Ammon's horn (tissue), 1 donor: ENCODE measurements around the gene RAD54L2.
"Not testable (repeated sequence)": the region's sequence is repeated elsewhere in the genome, so short reads cannot be mapped to it uniquely, and the experiment has no call there.

Experiments
- DNase-seq: peaks from one replicate; pipeline ENCODE4 v3.0.0-alpha.2; 2016; ENCODE audit warnings: low spot score

Gene RAD54L2

GRCh38 chr3:51538459-51539290, at the start of gene RAD54L2:
RAD54L2 (plus strand) TSS chr3:51538719; CDS start chr3:51590421, 51,702 bp downstream.
- peak; percentile 85 for DNase-seq

DNA sequence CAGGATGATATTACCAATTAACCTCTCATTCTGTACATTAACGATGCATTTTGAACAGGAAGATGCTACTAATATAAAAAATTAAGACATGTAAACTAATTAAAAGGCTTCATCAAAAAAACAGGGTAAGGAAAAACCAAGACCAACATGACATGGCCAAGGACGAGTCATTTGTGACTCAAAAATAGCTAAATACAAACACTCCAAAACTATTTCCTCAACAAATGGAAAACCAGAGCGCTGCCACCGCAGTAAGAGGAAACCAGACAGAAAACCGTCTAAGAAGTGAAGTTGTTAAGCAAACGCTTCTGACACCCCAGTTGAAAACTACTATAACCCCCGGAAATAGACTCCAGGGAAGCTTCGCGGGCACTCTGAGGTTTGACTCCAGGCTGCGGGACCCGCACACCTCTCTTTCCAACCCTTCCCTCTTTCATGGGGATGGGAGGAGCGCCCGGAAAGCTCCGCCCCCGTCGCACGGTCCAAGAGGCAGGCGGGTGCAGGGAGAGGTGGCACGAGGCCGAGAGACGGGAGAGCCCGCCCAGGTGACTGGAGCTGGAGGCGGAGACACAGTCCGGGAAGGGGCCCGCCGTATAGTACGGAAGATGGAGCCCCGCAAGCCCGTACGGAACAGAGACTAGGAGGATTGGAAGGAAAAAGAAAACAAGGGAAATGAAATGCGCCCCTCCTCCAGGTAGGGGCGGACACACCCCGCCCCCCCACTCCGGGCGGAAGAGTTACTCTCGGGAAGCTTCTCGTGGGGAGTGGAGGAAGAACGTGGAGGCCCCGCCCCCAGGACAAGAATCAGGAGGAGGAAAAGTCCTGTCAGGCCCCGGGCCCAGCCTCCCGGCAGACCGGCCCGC, 39.4 kb upstream of the RAD54L2 start:
- peak; percentile 87 for DNase-seq

- DNase-seq = peak; percentile 10
Measured at GRCh38 chr3:51500632-51501131, 37.8 kb upstream of the RAD54L2 start.

GRCh38 chr3:51501833-51502561, 36.5 kb upstream of the RAD54L2 start:
- peak; percentile 89 for DNase-seq

DNA sequence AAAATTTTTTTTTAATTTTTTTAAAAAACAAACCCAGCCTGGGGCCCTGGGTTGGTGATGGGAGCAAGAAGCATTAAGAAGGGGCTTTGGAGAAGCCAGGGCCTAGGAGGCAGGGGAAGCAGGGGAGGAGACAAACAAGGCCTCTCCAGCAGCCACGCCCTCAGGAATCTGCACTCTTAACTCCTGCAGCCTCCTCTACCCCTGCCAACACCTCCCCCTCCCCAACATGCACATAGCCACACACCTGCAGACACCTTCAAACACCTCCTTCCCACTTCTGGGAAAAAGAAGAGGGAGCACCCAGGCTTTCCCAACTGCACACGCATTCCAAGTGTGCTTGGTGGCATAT, 36.0 kb upstream of the RAD54L2 start:
- no peak for DNase-seq

- DNase-seq = no peak
Measured at GRCh38 chr3:51503007-51503406, 35.5 kb upstream of the RAD54L2 start.

GRCh38 chr3:51508255-51508654, 30.3 kb upstream of the RAD54L2 start:
- DNase-seq = no peak

DNA sequence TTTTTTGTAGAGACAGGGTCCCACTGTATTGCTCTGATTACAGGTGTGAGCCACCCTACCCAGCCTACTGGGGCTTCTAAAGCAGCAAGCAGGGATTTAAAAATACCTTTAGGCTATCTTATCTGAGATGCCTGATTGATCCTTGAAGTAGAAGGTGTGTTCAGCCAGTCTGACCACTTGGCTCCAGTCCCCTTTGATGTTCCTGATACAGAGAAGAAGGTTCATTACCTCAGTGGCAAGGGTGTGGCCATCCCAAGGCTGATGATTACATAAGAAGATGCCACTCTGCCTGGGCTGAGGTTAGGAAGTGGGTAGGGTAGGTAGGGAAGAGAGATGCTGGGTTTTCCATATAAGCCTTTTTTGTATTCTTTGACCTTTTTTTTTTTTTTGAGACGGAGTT, 27.5 kb upstream of the RAD54L2 start:
- DNase-seq = no peak

DNA sequence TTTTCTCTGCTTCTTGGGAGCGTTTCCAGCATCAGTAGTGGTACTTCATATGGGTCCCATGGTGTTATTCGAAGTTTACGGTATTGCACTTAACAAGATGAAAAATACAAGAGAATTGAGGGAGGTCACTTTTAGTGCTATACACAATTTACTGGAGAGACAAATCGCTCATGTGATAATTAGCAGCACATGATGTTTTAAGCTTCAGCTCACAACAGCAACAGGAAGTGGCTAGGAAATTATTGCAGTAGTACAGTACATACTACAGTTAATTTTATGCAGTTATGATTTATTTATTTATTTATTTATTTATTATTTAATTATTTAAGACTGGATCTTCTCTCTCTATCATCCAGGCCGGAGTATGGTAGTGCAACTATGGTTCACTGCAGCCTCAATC, 24.3 kb upstream of the RAD54L2 start:
- DNase-seq = no peak

- peak; percentile 21 for DNase-seq
Measured at GRCh38 chr3:51519848-51520247, 18.7 kb upstream of the RAD54L2 start.

DNA sequence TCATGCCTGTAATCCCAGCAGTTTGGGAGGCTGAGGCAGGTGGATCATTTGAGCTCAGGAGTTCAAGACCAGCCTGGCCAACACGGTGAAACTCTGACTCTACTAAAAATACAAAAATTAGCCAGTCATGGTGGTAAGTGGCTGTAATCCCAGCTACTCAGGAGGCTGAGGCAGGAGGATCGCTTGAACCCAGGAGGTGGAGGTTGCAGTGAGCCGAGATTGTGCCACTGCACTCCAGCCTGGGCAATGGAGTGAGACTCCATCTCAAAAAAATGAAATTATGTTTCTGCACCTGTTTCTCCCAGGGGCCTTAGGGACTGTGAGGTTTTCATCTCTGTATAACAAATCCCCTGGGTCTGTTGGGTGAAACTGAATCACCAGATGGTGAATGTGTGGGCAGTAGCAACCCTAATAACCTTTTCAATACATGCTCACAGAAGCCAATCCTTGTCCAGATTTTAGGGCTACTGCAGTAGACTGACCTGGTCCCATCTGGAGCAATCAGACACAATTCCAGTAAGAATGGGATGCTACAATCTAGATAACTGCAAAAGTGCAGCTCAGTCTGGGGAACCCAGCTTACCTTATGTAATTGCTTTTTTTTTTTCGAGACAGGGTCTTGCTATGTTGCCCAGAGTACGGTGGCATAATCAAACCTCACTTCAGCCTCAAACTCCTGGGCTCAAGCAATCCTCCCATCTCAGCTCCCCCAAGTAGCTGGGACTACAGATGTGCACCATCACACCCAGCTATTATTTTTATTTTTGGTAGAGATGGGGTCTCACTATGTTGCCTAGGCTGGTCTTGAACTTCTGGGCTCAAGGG, 17.4 kb upstream of the RAD54L2 start:
- not testable (repeated sequence) for DNase-seq

DNA sequence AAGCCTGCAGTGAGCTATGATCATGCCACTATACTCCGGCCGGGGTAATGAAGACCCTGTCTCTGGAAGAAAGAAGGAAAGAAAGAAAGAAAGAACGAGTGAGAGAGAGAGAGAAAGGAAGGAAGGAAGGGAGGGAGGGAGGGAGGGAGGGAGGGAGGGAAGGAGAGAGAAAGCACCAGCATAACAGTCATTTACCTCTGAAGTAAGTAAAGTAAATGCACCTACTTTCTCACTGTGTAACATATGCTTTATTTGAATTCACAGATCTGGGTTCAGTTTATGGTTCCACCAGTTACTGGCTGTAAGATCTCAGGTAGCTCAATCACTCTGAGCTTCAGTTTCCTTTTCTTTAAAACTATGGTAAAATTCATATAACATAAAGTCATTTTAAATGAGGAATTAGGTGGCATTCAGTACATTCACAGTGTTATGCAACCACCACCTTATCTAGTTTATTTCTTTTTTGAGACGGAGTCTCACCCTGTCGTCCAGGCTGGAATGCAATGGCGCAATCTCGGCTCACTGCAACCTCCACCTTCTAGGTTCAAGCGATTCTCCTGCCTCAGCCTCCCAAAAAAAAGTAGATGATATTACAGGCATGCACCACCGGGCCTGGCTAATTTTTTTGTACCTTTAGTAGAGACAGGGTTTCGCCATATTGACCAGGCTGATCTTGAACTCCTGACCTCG, 16.1 kb upstream of the RAD54L2 start:
- no peak for DNase-seq

- not testable (repeated sequence) for DNase-seq
Measured at GRCh38 chr3:51524874-51525273, 13.6 kb upstream of the RAD54L2 start.

GRCh38 chr3:51530485-51530884, 8.0 kb upstream of the RAD54L2 start:
- DNase-seq = no peak

DNA sequence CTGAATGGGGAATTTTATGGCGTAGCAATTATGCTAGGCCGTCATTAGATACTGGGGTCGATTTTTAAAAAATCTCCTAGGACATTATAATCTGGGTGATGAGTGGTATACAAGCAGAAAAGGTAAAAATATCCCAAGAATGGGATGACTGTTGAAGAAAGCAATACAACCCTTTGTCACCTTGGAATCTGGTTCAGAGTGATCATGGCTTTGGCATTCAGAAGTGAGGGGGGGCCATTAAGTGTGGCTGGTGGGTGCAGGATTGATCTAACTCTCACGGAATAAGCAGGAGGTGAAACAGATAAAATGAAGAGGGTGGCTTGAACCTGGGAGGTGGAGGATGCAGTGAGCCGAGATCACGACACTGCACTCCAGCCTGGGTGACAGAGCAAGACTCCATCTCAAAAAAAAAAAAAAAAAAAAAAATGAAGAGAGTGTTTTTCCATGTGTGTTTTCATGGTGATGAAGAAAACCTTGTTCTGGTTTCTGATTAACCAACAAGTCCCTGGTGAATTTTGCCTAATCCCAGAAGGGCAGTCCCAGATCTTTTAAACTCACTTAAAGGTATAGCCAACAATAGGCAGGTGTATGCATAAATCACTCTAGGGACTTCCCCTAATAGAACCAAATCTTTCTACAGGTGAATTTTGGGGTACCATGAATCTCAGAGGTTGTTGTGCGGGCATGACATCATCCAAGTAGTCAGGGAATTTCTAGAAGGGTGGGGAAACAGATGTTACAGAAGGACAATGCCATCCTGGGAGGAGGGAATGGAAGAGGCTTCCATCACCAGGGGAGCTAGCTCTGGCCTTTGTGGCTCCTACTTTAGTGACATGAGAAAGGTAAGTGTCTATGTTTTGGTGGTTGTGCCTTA, 3.1 kb upstream of the RAD54L2 start:
- DNase-seq = no peak

DNA sequence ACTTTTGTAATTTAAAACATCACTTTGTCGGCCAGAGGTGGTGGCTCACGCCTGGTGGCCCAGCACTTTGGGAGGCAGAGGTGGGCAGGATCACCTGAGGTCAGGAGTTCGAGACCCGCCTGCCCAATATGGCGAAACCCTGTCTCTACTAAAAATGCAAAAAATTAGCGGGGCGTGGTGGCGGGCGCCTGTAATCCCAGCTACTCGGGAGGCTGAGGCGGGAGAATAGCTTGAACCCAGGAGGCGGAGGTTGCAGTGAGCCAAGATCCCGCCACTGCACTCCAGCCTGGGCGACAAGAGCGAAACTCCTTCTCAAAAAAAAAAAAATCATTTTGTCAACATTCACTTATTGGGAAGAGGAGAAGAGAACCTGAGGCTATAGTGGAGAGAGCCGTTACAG, 888 bp upstream of the RAD54L2 start:
- not testable (repeated sequence) for DNase-seq

DNA sequence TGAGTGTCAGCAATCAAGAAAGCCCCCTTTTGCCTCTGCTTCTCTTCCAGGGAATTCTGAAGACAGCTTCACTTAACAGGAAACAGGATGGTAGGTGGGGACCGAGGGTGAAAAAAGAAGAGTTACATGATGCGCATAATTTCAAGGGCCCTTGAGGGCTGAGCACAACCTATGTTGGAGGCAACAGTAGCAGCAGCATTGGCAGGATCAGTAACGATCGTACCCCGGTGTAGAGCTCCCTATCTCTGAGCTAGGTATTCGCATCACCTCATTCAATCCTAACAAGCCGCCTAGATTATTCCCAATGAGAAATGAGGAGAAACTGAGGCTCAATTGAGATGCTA, 432 bp upstream of the RAD54L2 start:
- no peak for DNase-seq

GRCh38 chr3:51539291-51539941, 897 bp downstream of the RAD54L2 start:
- DNase-seq = peak; percentile 21

DNA sequence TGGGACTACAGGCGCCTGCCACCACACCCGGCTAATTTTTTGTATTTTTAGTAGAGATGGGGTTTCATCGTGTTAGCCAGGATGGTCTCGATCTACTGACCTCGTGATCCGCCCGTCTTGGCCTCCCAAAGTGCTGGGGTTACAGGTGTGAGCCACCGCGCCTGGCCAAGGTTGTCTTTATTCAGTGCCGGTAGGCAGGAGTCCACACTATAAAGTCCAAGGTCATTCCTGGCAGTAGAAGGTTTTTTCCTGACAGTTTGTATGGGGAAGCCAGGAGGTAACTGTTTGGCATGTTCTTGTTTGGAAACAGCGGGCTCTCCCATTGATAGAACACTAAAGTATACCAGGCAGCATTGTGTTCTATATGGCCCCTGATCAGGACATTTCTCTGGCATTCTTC, 4.1 kb downstream of the RAD54L2 start:
- DNase-seq = not testable (repeated sequence)
